ENCODE data around the gene AFF1.

DNA sequence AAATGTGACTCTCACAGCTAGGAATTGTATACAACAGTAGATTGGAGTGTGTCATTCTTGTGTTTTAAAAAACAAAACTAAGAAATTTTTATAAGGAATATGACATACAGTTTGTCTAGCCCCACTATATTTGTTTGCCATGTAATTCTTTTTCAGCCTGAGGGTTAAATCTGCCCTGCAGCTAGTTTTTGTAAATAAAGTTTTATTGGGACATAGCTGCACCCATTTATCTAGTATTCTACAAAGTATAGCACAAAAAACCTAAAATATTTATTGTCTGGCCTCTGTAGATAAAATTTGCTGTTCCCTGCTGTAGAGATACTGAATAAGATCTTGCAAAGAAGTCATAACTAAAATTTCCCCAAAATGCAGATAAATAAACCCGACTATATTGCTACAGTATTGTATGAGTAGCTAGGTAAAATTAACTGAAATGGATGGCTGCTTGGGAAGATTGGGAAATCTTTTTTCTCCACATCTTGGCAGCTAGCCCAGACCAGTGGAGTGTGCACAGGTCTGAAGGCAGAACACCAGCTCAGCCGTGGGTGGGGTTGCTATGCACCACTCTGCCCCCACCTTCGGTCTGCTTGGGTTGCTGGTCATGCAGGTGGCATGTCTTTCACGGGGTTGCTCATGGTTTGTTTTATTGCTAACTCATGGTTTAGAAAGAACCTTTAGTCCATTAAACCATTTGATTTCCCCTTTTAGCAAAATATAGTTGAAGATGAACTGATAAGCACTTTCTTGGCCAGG, 157.8 kb downstream of the AFF1 start:
- TF ChIP-seq POLR2A (IDR thresholded peaks at IDR 0.05) (no peak), EP300 (IDR thresholded peaks at IDR 0.05) (no peak)
- TF ChIP-seq, protein P1, sequence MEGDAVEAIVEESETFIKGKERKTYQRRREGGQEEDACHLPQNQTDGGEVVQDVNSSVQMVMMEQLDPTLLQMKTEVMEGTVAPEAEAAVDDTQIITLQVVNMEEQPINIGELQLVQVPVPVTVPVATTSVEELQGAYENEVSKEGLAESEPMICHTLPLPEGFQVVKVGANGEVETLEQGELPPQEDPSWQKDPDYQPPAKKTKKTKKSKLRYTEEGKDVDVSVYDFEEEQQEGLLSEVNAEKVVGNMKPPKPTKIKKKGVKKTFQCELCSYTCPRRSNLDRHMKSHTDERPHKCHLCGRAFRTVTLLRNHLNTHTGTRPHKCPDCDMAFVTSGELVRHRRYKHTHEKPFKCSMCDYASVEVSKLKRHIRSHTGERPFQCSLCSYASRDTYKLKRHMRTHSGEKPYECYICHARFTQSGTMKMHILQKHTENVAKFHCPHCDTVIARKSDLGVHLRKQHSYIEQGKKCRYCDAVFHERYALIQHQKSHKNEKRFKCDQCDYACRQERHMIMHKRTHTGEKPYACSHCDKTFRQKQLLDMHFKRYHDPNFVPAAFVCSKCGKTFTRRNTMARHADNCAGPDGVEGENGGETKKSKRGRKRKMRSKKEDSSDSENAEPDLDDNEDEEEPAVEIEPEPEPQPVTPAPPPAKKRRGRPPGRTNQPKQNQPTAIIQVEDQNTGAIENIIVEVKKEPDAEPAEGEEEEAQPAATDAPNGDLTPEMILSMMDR (IDR thresholded peaks at IDR 0.05), result no peak
